SK-N-MC (cell line): ENCODE results near the gene CDKAL1.
"Not testable (repeated sequence)": the region's sequence is repeated elsewhere in the genome, so short reads cannot be mapped to it uniquely, and the experiment has no call there.

ENCODE experiments used
- DNase-seq: peaks from one replicate; pipeline ENCODE4 v3.0.0-alpha.2; 2011; ENCODE audit warnings: low read depth, low spot score
- H3K27ac ChIP-seq: fragments of 200-600 bp; sonication (generic); 2 replicates; pipeline ENCODE4 v1.5.1; 2016; ENCODE audit warnings: mixed run types
- H3K36me3 ChIP-seq: fragments of 200-600 bp; sonication (generic); 2 replicates; pipeline ENCODE4 v1.6.1; 2017; ENCODE audit warnings: antibody characterized with exemption, low read length, mixed read lengths; ENCODE audit not compliant: insufficient read depth
- H3K4me3 ChIP-seq: fragments of 200-600 bp; sonication (generic); 2 replicates; pipeline ENCODE4 v1.5.1; 2016
- H3K9ac ChIP-seq: fragments of 200-600 bp; sonication (generic); 2 replicates; pipeline ENCODE4 v1.8.0; 2017; ENCODE audit warnings: mixed run types, mixed read lengths; ENCODE audit not compliant: insufficient read length
- H3K9me3 ChIP-seq: fragments of 200-600 bp; sonication (generic); 2 replicates; pipeline ENCODE4 v1.6.1; 2017; ENCODE audit warnings: low read depth, mild to moderate bottlenecking, antibody characterized with exemption, low read length, moderate library complexity, mixed read lengths
- EZH2 ChIP-seq: fragments of 200-600 bp; sonication (generic); IDR thresholded peaks from one replicate; pipeline ENCODE4 v1.6.1; 2017; ENCODE audit warnings: antibody characterized with exemption
- FOXP2 ChIP-seq: optimal IDR thresholded peaks from 2 replicates; pipeline ENCODE3; 2011; ENCODE audit warnings: mild to moderate bottlenecking, moderate library complexity; ENCODE audit not compliant: insufficient read depth; ENCODE audit errors: extremely low read length, control extremely low read depth
- POLR2AphosphoS5 ChIP-seq: IDR thresholded peaks from 2 replicates; pipeline ENCODE4 v1.6.1; 2012; ENCODE audit warnings: mild to moderate bottlenecking, low read depth, low read length, borderline replicate concordance

CDKAL1 gene

GRCh38 chr6:20826378-20826777 lies 292.1 kb downstream of the CDKAL1 start:
- H3K36me3 ChIP-seq = no peaks in the 10 kb centered on the region
- DNase-seq = no peak
- no peak overlapping the region for H3K9ac ChIP-seq
- H3K27ac ChIP-seq = no peak overlapping the region
- no peaks in the 10 kb centered on the region for H3K9me3 ChIP-seq
- TF ChIP-seq EZH2 (no peak), POLR2AphosphoS5 (no peak), FOXP2 (no peak)
- H3K4me3 ChIP-seq = no peak overlapping the region

GRCh38 chr6:20827798-20828197 lies 293.5 kb downstream of the CDKAL1 start:
- no peak overlapping the region for H3K9ac ChIP-seq
- H3K9me3 ChIP-seq = no peaks in the 10 kb centered on the region
- H3K4me3 ChIP-seq = no peak overlapping the region
- H3K27ac ChIP-seq = no peak overlapping the region
- DNase-seq = no peak
- TF ChIP-seq FOXP2 (no peak), EZH2 (no peak), POLR2AphosphoS5 (no peak)
- H3K36me3 ChIP-seq = no peaks in the 10 kb centered on the region

GRCh38 chr6:20830576-20830975 lies 296.3 kb downstream of the CDKAL1 start:
- no peaks in the 10 kb centered on the region for H3K9me3 ChIP-seq
- no peak overlapping the region for H3K4me3 ChIP-seq
- H3K9ac ChIP-seq = no peak overlapping the region
- H3K27ac ChIP-seq = no peak overlapping the region
- no peak for TF ChIP-seq EZH2
- TF ChIP-seq FOXP2 = no peak
- TF ChIP-seq POLR2AphosphoS5 = no peak
- DNase-seq = no peak
- no peaks in the 10 kb centered on the region for H3K36me3 ChIP-seq

GRCh38 chr6:20831251-20831650 lies 297.0 kb downstream of the CDKAL1 start:
- not testable (repeated sequence) for H3K27ac ChIP-seq, H3K4me3 ChIP-seq, H3K9me3 ChIP-seq, DNase-seq, H3K36me3 ChIP-seq, H3K9ac ChIP-seq

GRCh38 chr6:20833881-20834515 lies 299.7 kb downstream of the CDKAL1 start:
- TF ChIP-seq EZH2 = no peak
- TF ChIP-seq POLR2AphosphoS5 = no peak
- TF ChIP-seq FOXP2 = no peak
- Histone ChIP-seq H3K36me3 (no peaks in the 10 kb centered on the region), H3K4me3 (no peak overlapping the region), H3K9me3 (no peaks in the 10 kb centered on the region), H3K9ac (no peak overlapping the region), H3K27ac (no peak overlapping the region)
- no peak for DNase-seq

- H3K27ac ChIP-seq = no peak overlapping the region
- no peak overlapping the region for H3K9ac ChIP-seq
- H3K36me3 ChIP-seq = no peaks in the 10 kb centered on the region
- no peak overlapping the region for H3K4me3 ChIP-seq
- DNase-seq = no peak
- no peaks in the 10 kb centered on the region for H3K9me3 ChIP-seq
- TF ChIP-seq EZH2 (no peak), FOXP2 (no peak), POLR2AphosphoS5 (no peak)
These were observed 301.2 kb downstream of the CDKAL1 start for GRCh38 chr6:20835315-20836010.

GRCh38 chr6:20837189-20837588 lies 302.9 kb downstream of the CDKAL1 start:
- Histone ChIP-seq H3K9ac (no peak overlapping the region), H3K9me3 (no peaks in the 10 kb centered on the region), H3K4me3 (no peak overlapping the region), H3K27ac (no peak overlapping the region), H3K36me3 (no peaks in the 10 kb centered on the region)
- DNase-seq = no peak
- TF ChIP-seq EZH2 (no peak), POLR2AphosphoS5 (no peak), FOXP2 (no peak)

- Histone ChIP-seq H3K9me3 (no peaks in the 10 kb centered on the region), H3K9ac (no peak overlapping the region), H3K4me3 (no peak overlapping the region), H3K27ac (no peak overlapping the region), H3K36me3 (no peaks in the 10 kb centered on the region)
- no peak for DNase-seq
- TF ChIP-seq POLR2AphosphoS5 (no peak), EZH2 (no peak), FOXP2 (no peak)
These were observed 303.9 kb downstream of the CDKAL1 start for GRCh38 chr6:20838113-20838512.

- TF ChIP-seq EZH2 = no peak
- no peak for TF ChIP-seq FOXP2
- TF ChIP-seq POLR2AphosphoS5 = no peak
- Histone ChIP-seq H3K9ac (no peak overlapping the region), H3K27ac (no peak overlapping the region), H3K9me3 (no peaks in the 10 kb centered on the region), H3K36me3 (no peaks in the 10 kb centered on the region), H3K4me3 (no peak overlapping the region)
- no peak for DNase-seq
These were observed 305.4 kb downstream of the CDKAL1 start for GRCh38 chr6:20839630-20840029.
